GM12872 (cell line): ENCODE results near the gene MYG1.

Experiments
- TF ChIP-seq, protein P1 (sequence below): IDR thresholded peaks from 3 replicates; pipeline ENCODE4 v1.5.1; 2011; ENCODE audit warnings: low read depth, mild to moderate bottlenecking, low read length, moderate library complexity; ENCODE audit not compliant: insufficient read depth

MYG1 gene

GRCh38 chr12:53324113-53324778, 24.8 kb downstream of the MYG1 start:
- TF ChIP-seq, protein P1, sequence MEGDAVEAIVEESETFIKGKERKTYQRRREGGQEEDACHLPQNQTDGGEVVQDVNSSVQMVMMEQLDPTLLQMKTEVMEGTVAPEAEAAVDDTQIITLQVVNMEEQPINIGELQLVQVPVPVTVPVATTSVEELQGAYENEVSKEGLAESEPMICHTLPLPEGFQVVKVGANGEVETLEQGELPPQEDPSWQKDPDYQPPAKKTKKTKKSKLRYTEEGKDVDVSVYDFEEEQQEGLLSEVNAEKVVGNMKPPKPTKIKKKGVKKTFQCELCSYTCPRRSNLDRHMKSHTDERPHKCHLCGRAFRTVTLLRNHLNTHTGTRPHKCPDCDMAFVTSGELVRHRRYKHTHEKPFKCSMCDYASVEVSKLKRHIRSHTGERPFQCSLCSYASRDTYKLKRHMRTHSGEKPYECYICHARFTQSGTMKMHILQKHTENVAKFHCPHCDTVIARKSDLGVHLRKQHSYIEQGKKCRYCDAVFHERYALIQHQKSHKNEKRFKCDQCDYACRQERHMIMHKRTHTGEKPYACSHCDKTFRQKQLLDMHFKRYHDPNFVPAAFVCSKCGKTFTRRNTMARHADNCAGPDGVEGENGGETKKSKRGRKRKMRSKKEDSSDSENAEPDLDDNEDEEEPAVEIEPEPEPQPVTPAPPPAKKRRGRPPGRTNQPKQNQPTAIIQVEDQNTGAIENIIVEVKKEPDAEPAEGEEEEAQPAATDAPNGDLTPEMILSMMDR = no peak

DNA sequence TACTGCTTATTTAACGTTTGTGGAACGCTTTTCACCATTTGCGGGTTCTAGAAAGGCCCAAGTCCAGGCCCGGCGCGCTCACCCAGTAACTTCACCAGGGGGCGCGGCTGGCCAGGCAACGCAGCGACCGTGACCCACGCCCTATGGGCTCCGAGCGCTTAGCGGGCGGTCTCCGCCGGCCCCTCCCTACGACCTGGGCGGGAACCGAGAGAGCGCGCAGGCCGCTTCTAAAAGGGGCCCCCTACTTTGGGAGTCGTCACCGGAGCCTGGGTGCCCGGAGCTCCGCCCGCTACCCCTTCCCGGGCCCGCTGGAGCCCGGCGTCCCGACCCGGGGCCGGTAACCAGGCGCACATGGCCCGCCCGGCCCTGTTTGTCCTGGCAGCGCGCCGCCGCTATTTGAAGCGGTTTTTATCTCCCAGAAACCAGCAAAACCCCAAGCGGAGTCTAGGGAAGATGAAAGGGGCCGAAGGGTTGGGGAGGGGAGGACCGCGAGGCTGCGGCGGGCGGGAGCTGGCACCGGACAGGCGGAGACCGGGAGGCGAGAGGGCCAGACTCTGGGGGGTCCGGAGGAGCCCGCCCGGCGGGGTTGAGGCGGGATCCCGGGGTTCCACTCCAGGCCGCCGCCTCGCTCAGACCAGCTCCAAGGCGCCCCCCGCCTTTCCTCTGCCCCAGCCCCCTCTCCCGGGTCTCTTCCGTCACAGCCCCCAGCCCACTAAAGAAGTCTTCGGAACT, 25.4 kb downstream of the MYG1 start:
- TF ChIP-seq, protein P1 = peak; percentile 61

GRCh38 chr12:53325511-53326061, 26.1 kb downstream of the MYG1 start:
- TF ChIP-seq, protein P1 = no peak

- TF ChIP-seq, protein P1 = no peak
Observed at GRCh38 chr12:53326460-53327185, 27.1 kb downstream of the MYG1 start.

DNA sequence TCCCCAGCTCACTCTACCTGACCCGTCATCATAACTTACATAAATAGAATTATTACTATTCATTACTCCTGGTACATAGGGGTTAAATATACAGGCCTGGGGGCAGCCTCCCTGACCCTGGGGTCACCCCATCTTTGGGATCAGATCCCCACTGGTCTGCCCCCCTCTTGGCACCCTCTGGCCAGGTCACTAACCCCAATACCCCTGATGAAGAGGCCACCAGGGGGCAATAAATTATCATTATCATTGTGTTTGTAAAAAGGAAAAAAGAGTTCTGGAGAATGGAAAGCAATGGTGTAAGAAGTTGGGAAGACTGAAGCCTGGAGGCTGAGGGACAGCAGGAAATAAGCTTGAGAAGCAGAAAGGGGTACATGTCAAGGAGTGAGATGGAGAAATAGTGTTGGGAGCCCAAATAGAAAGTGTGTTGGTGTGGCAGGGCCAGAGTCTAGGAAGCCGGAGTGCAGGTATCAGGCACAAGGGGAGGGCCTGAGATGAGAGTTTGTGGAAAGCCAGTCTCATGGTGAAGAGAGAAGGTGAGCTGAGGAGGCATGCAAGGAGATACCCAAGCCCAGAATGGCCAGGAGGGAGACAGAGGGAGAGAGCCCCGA, 28.0 kb downstream of the MYG1 start:
- TF ChIP-seq, protein P1 = 0 out of 3 replicates have a peak, but pooled peaks have one; percentile 6

DNA sequence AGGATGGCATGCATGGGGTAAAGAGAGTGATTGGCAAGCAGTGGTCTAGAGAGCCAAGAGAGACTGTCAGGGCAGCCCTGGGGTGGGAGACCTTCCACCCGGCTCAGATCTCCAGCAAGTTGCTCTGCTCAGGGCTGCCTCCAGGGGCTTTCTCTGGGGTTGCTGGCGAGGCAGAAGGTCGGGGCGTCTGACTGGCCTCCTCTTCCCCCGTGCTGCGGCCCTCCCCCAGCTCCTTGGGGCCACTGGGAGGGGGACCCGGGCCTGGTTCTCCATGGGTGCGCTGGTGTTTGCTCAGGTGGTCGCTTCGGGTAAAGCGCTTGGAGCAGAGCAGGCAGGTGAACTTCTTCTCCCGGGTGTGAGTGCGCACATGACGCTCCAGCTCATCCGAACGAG, 28.5 kb downstream of the MYG1 start:
- TF ChIP-seq, protein P1 = peak; percentile 34; the same call in 1 of the 3 replicates
